ENCODE data around the gene RCOR1.
"Not testable (repeated sequence)": the region's sequence is repeated elsewhere in the genome, so short reads cannot be mapped to it uniquely, and the experiment has no call there.

The RCOR1 gene

DNA sequence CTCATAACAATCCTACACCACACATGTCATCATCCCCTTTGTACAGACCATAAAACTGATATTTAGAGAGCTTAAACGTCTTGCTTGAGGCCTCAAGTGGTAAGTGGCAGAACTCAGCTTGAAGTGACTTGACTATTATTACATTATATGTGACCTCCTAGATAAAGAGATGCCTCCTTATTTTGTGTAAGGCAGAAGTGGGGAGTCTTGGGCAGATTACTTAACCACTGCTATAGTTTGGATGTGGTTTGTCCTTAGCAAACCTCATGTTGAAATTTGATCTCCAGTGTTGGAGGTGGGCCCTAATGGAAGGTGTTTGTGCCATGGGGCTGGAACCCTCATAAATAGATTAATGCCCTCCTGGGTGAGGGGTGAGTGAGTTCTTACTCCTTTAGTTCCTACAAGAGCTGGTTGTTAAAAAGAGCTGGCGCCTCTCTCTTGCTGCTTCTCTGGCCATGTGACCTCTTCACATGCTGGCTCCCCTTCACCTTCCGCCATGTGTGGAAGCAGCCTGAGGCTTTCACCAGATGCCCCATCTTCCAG, 37.4 kb downstream of the RCOR1 start:
- H3K27ac ChIP-seq = no peak overlapping the region
- TF ChIP-seq, protein P1, sequence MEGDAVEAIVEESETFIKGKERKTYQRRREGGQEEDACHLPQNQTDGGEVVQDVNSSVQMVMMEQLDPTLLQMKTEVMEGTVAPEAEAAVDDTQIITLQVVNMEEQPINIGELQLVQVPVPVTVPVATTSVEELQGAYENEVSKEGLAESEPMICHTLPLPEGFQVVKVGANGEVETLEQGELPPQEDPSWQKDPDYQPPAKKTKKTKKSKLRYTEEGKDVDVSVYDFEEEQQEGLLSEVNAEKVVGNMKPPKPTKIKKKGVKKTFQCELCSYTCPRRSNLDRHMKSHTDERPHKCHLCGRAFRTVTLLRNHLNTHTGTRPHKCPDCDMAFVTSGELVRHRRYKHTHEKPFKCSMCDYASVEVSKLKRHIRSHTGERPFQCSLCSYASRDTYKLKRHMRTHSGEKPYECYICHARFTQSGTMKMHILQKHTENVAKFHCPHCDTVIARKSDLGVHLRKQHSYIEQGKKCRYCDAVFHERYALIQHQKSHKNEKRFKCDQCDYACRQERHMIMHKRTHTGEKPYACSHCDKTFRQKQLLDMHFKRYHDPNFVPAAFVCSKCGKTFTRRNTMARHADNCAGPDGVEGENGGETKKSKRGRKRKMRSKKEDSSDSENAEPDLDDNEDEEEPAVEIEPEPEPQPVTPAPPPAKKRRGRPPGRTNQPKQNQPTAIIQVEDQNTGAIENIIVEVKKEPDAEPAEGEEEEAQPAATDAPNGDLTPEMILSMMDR (conservative IDR thresholded peaks at IDR 0.05) = no peak

DNA sequence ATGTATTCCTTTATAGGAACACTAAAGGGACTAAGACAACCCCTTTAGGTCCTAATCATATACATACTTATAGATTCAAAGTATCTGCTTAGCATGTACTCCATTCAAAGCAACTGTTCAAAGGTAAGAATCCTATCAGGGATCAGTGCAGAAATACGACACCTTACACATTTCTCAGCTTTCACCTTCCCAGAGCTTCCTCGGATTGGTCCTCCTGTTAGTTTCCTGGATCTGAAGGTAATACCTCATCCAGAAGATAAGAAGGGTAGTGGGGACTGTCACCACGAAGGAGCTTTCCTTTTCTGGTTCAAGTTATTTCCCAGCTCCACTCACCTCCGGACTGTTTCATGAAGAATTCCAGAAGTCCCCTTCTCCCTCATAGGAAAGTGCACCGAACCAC, 38.0 kb downstream of the RCOR1 start:
- TF ChIP-seq, protein P1 (conservative IDR thresholded peaks at IDR 0.05) = no peak
- H3K27ac ChIP-seq = no peak overlapping the region

DNA sequence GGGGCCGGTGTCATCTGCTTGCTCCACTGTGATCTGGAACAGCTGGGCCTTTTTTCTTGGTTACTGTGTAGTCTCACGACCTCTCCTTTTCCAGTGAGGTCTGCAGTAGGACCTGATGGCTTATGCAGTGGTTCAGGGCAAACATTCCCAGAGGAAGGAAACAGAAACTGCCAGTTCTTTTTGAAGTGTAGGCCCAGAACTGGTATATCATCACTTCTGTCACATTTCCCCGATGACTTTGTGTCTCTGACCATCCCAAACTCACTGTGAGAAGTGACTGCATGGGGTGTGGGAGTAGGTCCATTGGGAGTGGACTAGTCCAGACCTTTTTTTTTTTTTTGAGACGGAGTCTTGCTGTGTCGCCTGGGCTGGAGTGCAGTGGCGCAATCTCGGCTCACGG, 38.4 kb downstream of the RCOR1 start:
- no peak overlapping the region for H3K27ac ChIP-seq
- TF ChIP-seq, protein P1 (conservative IDR thresholded peaks at IDR 0.05) = no peak

- no peak overlapping the region for H3K27ac ChIP-seq
- TF ChIP-seq, protein P1 (conservative IDR thresholded peaks at IDR 0.05) = no peak
Observed at GRCh38 chr14:102633906-102634595, 41.6 kb downstream of the RCOR1 start.

GRCh38 chr14:102639611-102640010, 47.2 kb downstream of the RCOR1 start:
- H3K27ac ChIP-seq = not testable (repeated sequence)

GRCh38 chr14:102644523-102644922, 52.1 kb downstream of the RCOR1 start:
- no peak overlapping the region for H3K27ac ChIP-seq
- TF ChIP-seq, protein P1 (conservative IDR thresholded peaks at IDR 0.05) = no peak

- no peak overlapping the region for H3K27ac ChIP-seq
- TF ChIP-seq, protein P1 (conservative IDR thresholded peaks at IDR 0.05) = no peak
Observed at GRCh38 chr14:102645746-102646440, 53.4 kb downstream of the RCOR1 start.

GRCh38 chr14:102646615-102647014, 54.2 kb downstream of the RCOR1 start:
- H3K27ac ChIP-seq = no peak overlapping the region
- TF ChIP-seq, protein P1 (conservative IDR thresholded peaks at IDR 0.05) = no peak

Data from VCaP (cell line).